Measurements from ENCODE around the gene CD1C.

CD1C gene

GRCh38 chr1:158329733-158330132, 40.0 kb downstream of the CD1C start:
- Histone ChIP-seq H3K4me1 (ENCODE audit: low read length) (peaks cover 47% of the 10 kb centered on the region), H3K27me3 (ENCODE audit: low read depth, low read length) (peaks cover 4% of the 10 kb centered on the region), H3K9ac (ENCODE audit: low read length) (no peak overlapping the region), H3K4me2 (ENCODE audit: low read length) (peak overlapping the region; percentile 38), H3K79me2 (ENCODE audit: low read length) (no peaks in the 10 kb centered on the region), H2AFZ (ENCODE audit: low read depth, low read length) (peak overlapping the region; percentile 20; the same call in 1 of the 2 replicates), H3K4me3 (ENCODE audit: low read length) (0 out of 2 replicates have a peak overlapping the region, but pooled peaks have one; percentile 5), H3K36me3 (replicated peaks; ENCODE audit: low read depth, low read length) (peaks cover 4% of the 10 kb centered on the region), H3K9me3 (ENCODE audit: insufficient read depth, low read length) (peaks cover 4% of the 10 kb centered on the region), H3K27ac (ENCODE audit: low read length) (no peak overlapping the region), H4K20me1 (ENCODE audit: insufficient read depth, low read length) (no peaks in the 10 kb centered on the region)
- peak; percentile 97 for TF ChIP-seq CTCF (IDR thresholded peaks at IDR 0.05; ENCODE audit: low read depth, low read length)
- no peak for TF ChIP-seq EZH2phosphoT487 (IDR thresholded peaks at IDR 0.05; ENCODE audit: low read depth)

GRCh38 chr1:158330391-158331105, 40.8 kb downstream of the CD1C start:
- H3K27me3 ChIP-seq (ENCODE audit: low read depth, low read length) = peaks cover 4% of the 10 kb centered on the region
- no peaks in the 10 kb centered on the region for H3K9me3 ChIP-seq (ENCODE audit: insufficient read depth, low read length)
- no peaks in the 10 kb centered on the region for H3K36me3 ChIP-seq (replicated peaks; ENCODE audit: low read depth, low read length)
- peaks cover 45% of the 10 kb centered on the region for H3K4me1 ChIP-seq (ENCODE audit: low read length)
- H3K27ac ChIP-seq (ENCODE audit: low read length) = no peak overlapping the region
- H3K79me2 ChIP-seq (ENCODE audit: low read length) = no peaks in the 10 kb centered on the region
- H3K9ac ChIP-seq (ENCODE audit: low read length) = no peak overlapping the region
- H3K4me3 ChIP-seq (ENCODE audit: low read length) = no peak overlapping the region
- no peaks in the 10 kb centered on the region for H4K20me1 ChIP-seq (ENCODE audit: insufficient read depth, low read length)
- H3K4me2 ChIP-seq (ENCODE audit: low read length) = no peak overlapping the region
- TF ChIP-seq EZH2phosphoT487 (IDR thresholded peaks at IDR 0.05; ENCODE audit: low read depth) (no peak), CTCF (IDR thresholded peaks at IDR 0.05; ENCODE audit: low read depth, low read length) (no peak)
- H2AFZ ChIP-seq (ENCODE audit: low read depth, low read length) = no peak overlapping the region

GRCh38 chr1:158331106-158331425, 41.3 kb downstream of the CD1C start:
- Histone ChIP-seq H3K4me2 (ENCODE audit: low read length) (no peak overlapping the region), H3K4me3 (ENCODE audit: low read length) (no peak overlapping the region), H3K9me3 (ENCODE audit: insufficient read depth, low read length) (no peaks in the 10 kb centered on the region), H3K4me1 (ENCODE audit: low read length) (peaks cover 45% of the 10 kb centered on the region), H3K27ac (ENCODE audit: low read length) (no peak overlapping the region), H3K36me3 (replicated peaks; ENCODE audit: low read depth, low read length) (no peaks in the 10 kb centered on the region), H3K9ac (ENCODE audit: low read length) (no peak overlapping the region), H3K79me2 (ENCODE audit: low read length) (no peaks in the 10 kb centered on the region), H3K27me3 (ENCODE audit: low read depth, low read length) (peaks cover 4% of the 10 kb centered on the region), H2AFZ (ENCODE audit: low read depth, low read length) (no peak overlapping the region), H4K20me1 (ENCODE audit: insufficient read depth, low read length) (no peaks in the 10 kb centered on the region)
- TF ChIP-seq CTCF (IDR thresholded peaks at IDR 0.05; ENCODE audit: low read depth, low read length) (no peak), EZH2phosphoT487 (IDR thresholded peaks at IDR 0.05; ENCODE audit: low read depth) (no peak)

- Histone ChIP-seq H4K20me1 (ENCODE audit: insufficient read depth, low read length) (no peaks in the 10 kb centered on the region), H2AFZ (ENCODE audit: low read depth, low read length) (no peak within 1 kb of the TSS)
Observed at GRCh38 chr1:158331481-158332150, 41.9 kb downstream of the CD1C start, which contains the start of gene CD1B. TSS of gene CD1B (minus strand) at chr1:158331531. CDS start at chr1:158331423, 108 bp downstream.

More at GRCh38 chr1:158331481-158332150, 41.9 kb downstream of the CD1C start, which contains the start of gene CD1B:
- H3K4me3 ChIP-seq (ENCODE audit: low read length) = no peak within 1 kb of the TSS
- H3K27me3 ChIP-seq (ENCODE audit: low read depth, low read length) = peaks cover 4% of the 10 kb centered on the region
- H3K79me2 ChIP-seq (ENCODE audit: low read length) = no peaks in the 10 kb centered on the region
- TF ChIP-seq EZH2phosphoT487 (IDR thresholded peaks at IDR 0.05; ENCODE audit: low read depth) (no peak), CTCF (IDR thresholded peaks at IDR 0.05; ENCODE audit: low read depth, low read length) (no peak)
- H3K4me1 ChIP-seq (ENCODE audit: low read length) = peaks cover 45% of the 10 kb centered on the region
- H3K9ac ChIP-seq (ENCODE audit: low read length) = no peak within 1 kb of the TSS
- H3K36me3 ChIP-seq (replicated peaks; ENCODE audit: low read depth, low read length) = no peaks in the 10 kb centered on the region
- H3K9me3 ChIP-seq (ENCODE audit: insufficient read depth, low read length) = no peaks in the 10 kb centered on the region
- no peak within 1 kb of the TSS for H3K4me2 ChIP-seq (ENCODE audit: low read length)
- no peak within 1 kb of the TSS for H3K27ac ChIP-seq (ENCODE audit: low read length)
